Prostate gland (tissue), 2 donors: Measurements from ENCODE around the gene TNS3. TPM values are rescaled to one million over a fixed set of nuclear protein-coding genes. Genes with fewer than 3 reads are reported as not detected.

Experiments
- DNase-seq: peaks from one replicate; pipeline ENCODE4 v3.0.0-alpha.2; 2019; ENCODE audit warnings: low spot score
- H3K27ac ChIP-seq, 2 donors: fragments of 200-600 bp; sonication (generic); 2 replicates each; pipeline ENCODE4 v1.5.1; 2017 to 2019
- H3K27me3 ChIP-seq: fragments of 200-600 bp; sonication (generic); replicated peaks from 2 replicates; pipeline ENCODE4 v1.5.1; 2019; ENCODE audit not compliant: insufficient read depth
- H3K36me3 ChIP-seq, 2 donors: fragments of 200-600 bp; sonication (generic); 1 replicate in 1 of 2; 2 replicates in 1 of 2; pipeline versions ENCODE4 v1.5.1 to v1.8.1; 2017 to 2019
- H3K4me1 ChIP-seq: fragments of 200-600 bp; sonication (generic); replicated peaks from 2 replicates; pipeline ENCODE4 v1.5.1; 2019
- H3K4me3 ChIP-seq, 2 donors: fragments of 200-600 bp; sonication (generic); 2 replicates each; pipeline ENCODE4 v1.5.1; 2017 to 2019
- H3K9me3 ChIP-seq: fragments of 200-600 bp; sonication (generic); 2 replicates; pipeline ENCODE4 v1.5.1; 2017
- POLR2A ChIP-seq: fragments of 450-650 bp; IDR thresholded peaks from one replicate; pipeline ENCODE4 v1.6.1; 2016; ENCODE audit warnings: antibody characterized with exemption, mild to moderate bottlenecking
- POLR2AphosphoS5 ChIP-seq: sonication (generic); formaldehyde crosslinking; IDR thresholded peaks from one replicate; pipeline ENCODE4 v1.6.1; 2017; ENCODE audit warnings: antibody characterized with exemption
- WGBS: methylation state at CpG from one replicate; pipeline ENCODE4 v1.1.5; 2018; 5-methylcytosine and 5-hydroxymethylcytosine counted together
- intact Hi-C: fragments of 100-400 bp; cut with DNase I; formaldehyde crosslinking; loops from one replicate; pipeline ENCODE4 v1.14.2; 2022
- total RNA-seq, 2 donors: library from RNA; depleted of rRNA; stranded (reverse); fragments of >200 nt; gene quantifications; one replicate each; pipeline ENCODE4 v1.1.0, GENCODE V29; 2016
- TF ChIP-seq, protein P1 (sequence below), 4 experiments: fragments of 200-600 bp in 2 of 4; fragments of 450-650 bp in 2 of 4; sonication (generic) in 2 of 4; IDR thresholded peaks; 1 replicate in 3 of 4; 2 replicates in 1 of 4; pipeline ENCODE4 v1.5.1; 2016 to 2019; ENCODE audit warnings: antibody characterized with exemption in 4 of 4, mild to moderate bottlenecking in 2 of 4, moderate library complexity in 2 of 4

TNS3 gene
- total RNA-seq, 2 donors from 2014 or later: 19.5 to 95.8 TPM

DNA sequence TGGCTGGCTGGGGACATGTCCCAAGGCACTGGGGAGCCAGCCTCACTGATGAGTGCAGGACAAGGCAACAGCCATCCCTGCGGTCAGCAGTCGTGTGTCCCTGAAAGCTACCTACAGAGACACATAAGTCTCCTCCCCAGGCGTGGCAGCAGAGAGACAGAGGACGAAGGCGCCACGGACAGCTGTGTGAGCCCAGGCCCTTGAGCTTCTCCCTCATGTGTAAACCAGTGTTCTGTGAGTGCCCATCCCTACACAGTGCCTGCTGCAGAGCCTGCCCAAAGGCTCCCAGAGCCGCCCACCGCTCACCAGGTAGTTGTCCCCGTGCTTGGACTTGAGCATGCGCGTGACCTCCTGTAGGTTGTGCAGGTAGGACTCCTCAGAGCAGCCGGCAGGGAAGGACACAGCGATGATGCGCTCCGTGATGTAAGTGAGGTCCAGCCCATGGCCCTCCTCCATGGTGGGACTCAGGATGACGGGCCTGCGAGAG is 142.7 kb downstream of the TNS3 start:
- H3K9me3 ChIP-seq: no peaks in the 10 kb centered on the region
- TF ChIP-seq, protein P1, sequence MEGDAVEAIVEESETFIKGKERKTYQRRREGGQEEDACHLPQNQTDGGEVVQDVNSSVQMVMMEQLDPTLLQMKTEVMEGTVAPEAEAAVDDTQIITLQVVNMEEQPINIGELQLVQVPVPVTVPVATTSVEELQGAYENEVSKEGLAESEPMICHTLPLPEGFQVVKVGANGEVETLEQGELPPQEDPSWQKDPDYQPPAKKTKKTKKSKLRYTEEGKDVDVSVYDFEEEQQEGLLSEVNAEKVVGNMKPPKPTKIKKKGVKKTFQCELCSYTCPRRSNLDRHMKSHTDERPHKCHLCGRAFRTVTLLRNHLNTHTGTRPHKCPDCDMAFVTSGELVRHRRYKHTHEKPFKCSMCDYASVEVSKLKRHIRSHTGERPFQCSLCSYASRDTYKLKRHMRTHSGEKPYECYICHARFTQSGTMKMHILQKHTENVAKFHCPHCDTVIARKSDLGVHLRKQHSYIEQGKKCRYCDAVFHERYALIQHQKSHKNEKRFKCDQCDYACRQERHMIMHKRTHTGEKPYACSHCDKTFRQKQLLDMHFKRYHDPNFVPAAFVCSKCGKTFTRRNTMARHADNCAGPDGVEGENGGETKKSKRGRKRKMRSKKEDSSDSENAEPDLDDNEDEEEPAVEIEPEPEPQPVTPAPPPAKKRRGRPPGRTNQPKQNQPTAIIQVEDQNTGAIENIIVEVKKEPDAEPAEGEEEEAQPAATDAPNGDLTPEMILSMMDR (IDR thresholded peaks at IDR 0.05): no peak
- no peak for TF ChIP-seq POLR2A
- TF ChIP-seq POLR2AphosphoS5: no peak
- DNase-seq: no peak
- no peaks in the 10 kb centered on the region for H3K27me3 ChIP-seq
- H3K36me3 ChIP-seq: no peaks in the 10 kb centered on the region
- no peak overlapping the region for H3K27ac ChIP-seq
- no peaks in the 10 kb centered on the region for H3K4me1 ChIP-seq
- WGBS: over 99% methylated on average over 15 of the region's 17 CpGs
- intact Hi-C loops: loop anchor here (5.0 kb wide), 2 partner anchors 172 to 378 kb away; no protein-coding TSS in a partner anchor
- H3K4me3 ChIP-seq: no peak overlapping the region

DNA sequence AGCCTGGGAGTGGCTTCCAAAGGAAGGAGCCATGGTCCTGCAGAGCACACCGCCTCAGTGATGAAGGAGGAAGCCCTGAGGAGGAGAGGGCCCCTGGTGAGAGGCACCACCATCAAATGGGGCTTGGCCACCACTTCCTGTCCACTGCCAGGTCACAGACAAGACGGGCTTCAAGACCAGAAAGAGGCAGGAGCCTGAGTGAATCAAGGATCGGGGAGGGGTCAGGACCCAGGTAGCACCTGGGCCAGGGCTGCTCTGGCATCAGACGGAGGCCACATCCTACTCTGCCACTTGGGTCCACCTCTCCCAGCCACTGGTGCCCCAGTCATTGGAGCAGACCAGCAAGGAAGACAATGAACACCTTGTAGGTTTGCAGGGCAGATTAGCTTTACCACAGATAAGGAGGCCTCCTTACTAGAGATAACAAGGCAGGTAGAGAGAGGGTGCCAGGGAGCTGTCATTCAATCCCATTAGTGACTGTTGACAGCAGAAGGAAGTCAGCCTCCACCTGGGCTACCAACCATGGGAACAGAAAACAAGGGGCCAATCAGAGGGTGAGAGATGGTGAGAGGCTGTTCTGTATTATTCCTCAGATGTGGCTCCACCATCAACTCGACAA is 143.4 kb downstream of the TNS3 start:
- intact Hi-C loops: loop anchor here (5.0 kb wide), 2 partner anchors 171 to 379 kb away; no protein-coding TSS in a partner anchor
- Histone ChIP-seq H3K27me3 (no peaks in the 10 kb centered on the region), H3K27ac (no peak overlapping the region), H3K4me3 (no peak overlapping the region), H3K9me3 (no peaks in the 10 kb centered on the region), H3K4me1 (no peaks in the 10 kb centered on the region), H3K36me3 (no peaks in the 10 kb centered on the region)
- WGBS: 87% methylated on average over 5 of the region's 5 CpGs
- DNase-seq: no peak
- TF ChIP-seq, protein P1 (IDR thresholded peaks at IDR 0.05): no peak
- TF ChIP-seq POLR2A: no peak
- no peak for TF ChIP-seq POLR2AphosphoS5

DNA sequence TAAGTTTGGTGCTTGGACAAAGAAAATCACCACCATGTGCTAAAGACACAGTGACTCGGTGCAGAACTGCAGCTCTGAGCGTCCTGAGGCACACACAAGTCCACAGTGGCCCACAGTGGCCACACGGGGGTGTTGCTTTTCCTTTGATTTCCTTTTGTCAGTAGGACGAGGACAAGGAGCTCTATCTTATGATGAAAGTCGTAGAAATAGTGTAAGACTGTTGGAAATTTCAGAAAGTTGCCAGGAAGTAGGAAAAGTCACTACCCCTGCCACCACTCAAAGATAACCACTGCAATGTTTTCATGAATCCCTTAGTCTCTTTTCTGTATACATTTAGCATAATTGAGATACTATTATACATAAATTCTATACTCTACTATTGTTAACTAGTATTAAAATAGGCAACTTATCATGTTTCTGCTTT is 146.0 kb downstream of the TNS3 start:
- Histone ChIP-seq H3K9me3 (no peaks in the 10 kb centered on the region), H3K4me1 (no peaks in the 10 kb centered on the region), H3K4me3 (no peak overlapping the region), H3K27me3 (no peaks in the 10 kb centered on the region), H3K36me3 (no peaks in the 10 kb centered on the region), H3K27ac (no peak overlapping the region)
- TF ChIP-seq POLR2A (no peak), POLR2AphosphoS5 (no peak)
- TF ChIP-seq, protein P1 (IDR thresholded peaks at IDR 0.05): peak; percentile 26 to 73 (median 63)
- intact Hi-C loops: loop anchor here (5.0 kb wide), 2 partner anchors 169 to 381 kb away; no protein-coding TSS in a partner anchor
- WGBS: 15% methylated on average over 5 of the region's 5 CpGs
- DNase-seq: peak; percentile 53

DNA sequence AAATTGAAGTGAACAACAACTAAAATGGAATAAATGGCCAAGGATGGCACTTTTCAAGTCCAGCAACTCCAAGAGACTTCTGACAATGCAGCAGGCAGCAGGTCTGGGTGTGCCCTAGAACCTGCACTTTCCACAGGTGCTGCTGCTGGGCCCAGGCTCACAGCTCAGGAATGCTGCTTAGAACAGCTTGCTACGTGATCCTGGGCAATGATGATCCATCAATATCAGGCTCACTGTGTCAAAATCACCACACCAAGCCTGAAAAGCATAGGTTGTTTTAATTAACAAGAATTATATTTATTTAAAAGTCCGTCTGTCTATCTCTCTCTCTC is 148.4 kb downstream of the TNS3 start:
- Histone ChIP-seq H3K4me1 (no peaks in the 10 kb centered on the region), H3K27me3 (no peaks in the 10 kb centered on the region), H3K36me3 (no peaks in the 10 kb centered on the region), H3K4me3 (no peak overlapping the region), H3K27ac (no peak overlapping the region), H3K9me3 (no peaks in the 10 kb centered on the region)
- TF ChIP-seq POLR2A: no peak
- intact Hi-C loops: no loop called here
- WGBS: 80% methylated on average over 2 of the region's 2 CpGs
- DNase-seq: no peak

DNA sequence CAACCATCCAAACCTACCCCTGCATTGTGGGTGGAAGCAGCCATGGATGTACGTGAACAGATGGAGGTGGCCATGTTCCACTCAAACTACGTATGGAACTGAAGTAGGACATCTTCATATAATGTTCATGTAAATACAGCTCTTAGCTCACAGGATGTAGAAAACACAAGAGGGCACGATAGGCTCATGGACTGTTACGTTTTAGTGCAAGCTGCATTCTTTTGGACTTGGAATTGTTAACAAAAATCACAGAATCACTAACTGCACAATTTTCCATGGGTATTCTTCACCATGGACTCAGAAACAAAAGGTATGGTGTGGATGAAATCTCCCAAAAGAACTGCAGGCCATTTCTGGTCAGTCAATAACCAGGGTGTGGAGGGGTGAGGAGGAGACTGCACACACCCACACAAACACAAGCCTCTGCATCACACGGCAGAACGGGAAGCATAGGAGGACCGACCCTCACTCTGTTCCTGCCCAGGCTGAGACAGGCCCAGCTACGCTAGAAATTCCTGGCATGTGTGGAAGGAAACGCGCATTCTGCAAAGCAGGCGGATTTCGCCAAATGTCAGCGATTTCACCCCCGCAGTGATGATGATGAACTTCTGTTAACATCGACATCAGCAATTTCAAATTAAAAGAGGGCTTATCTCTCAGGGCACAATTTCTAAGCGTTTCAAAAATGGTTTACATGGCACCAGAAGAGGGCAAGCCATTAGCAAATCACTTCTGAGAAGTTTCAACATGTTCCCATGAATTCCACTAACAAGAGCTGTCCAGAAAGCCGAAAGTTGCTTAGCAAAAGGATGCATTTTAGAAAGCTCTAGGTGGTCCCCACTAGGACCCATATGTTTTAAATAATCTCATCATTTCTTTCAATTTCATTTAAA is 149.0 kb downstream of the TNS3 start:
- Histone ChIP-seq H3K9me3 (no peaks in the 10 kb centered on the region), H3K27me3 (no peaks in the 10 kb centered on the region), H3K27ac (no peak overlapping the region), H3K36me3 (no peaks in the 10 kb centered on the region), H3K4me3 (no peak overlapping the region), H3K4me1 (no peaks in the 10 kb centered on the region)
- intact Hi-C loops: no loop called here
- no peak for DNase-seq
- TF ChIP-seq POLR2AphosphoS5 (no peak), POLR2A (no peak)
- TF ChIP-seq, protein P1 (IDR thresholded peaks at IDR 0.05): no peak
- WGBS: 87% methylated on average over 17 of the region's 17 CpGs
